Natural killer cell (primary cell): ENCODE measurements around the gene TRAF4. TPM values are rescaled to one million over a fixed set of nuclear protein-coding genes. Genes with fewer than 3 reads are reported as not detected.
A peak's percentile ranks its signal among the peaks of the same experiment; 100 is the strongest.

ENCODE experiments used
- ATAC-seq, 3 donors: fragments of 150-1000 bp in 2 of 3; fragments of 200-7000 bp in 1 of 3; cut with Tn5 transposase; 1 replicate in 1 of 3; 2 replicates in 2 of 3; pipeline ENCODE4 v1.10.0; 2021; ENCODE audit warnings: mild to moderate bottlenecking in 2 of 3, moderate library complexity in 2 of 3
- DNase-seq, 2 donors: peaks; one replicate each; pipeline versions ENCODE4 v3.0.0 to v3.0.0-alpha.2; 2013 to 2021; ENCODE audit warnings: mixed read lengths in 1 of 2
- H3K27ac ChIP-seq: one replicate; pipeline ENCODE4 v1.5.1; 2013; ENCODE audit warnings: mild to moderate bottlenecking, low read length
- H3K27me3 ChIP-seq: one replicate; pipeline ENCODE4 v1.6.1; 2013; ENCODE audit warnings: low read length; ENCODE audit not compliant: control insufficient read depth, insufficient read depth
- H3K36me3 ChIP-seq: one replicate; pipeline ENCODE4 v1.6.1; 2013; ENCODE audit warnings: low read length; ENCODE audit not compliant: control insufficient read depth, insufficient read depth
- H3K4me1 ChIP-seq: one replicate; pipeline ENCODE4 v1.6.1; 2013; ENCODE audit warnings: low read length; ENCODE audit not compliant: control insufficient read depth, insufficient read depth
- H3K4me3 ChIP-seq: one replicate; pipeline ENCODE4 v1.5.1; 2013; ENCODE audit warnings: low read length
- H3K9me3 ChIP-seq: one replicate; pipeline ENCODE4 v1.6.1; 2013; ENCODE audit warnings: low read length; ENCODE audit not compliant: control insufficient read depth, insufficient read depth
- H3K27ac Mint-ChIP-seq, 2 donors: one replicate each; pipeline ENCODE4 v1.8.0; 2022; ENCODE audit warnings: mild to moderate bottlenecking in 2 of 2, mixed read lengths in 2 of 2, moderate library complexity in 1 of 2
- H3K27me3 Mint-ChIP-seq, 2 donors: one replicate each; pipeline ENCODE4 v1.8.0; 2022; ENCODE audit warnings: low read depth in 2 of 2, mixed read lengths in 2 of 2
- H3K36me3 Mint-ChIP-seq: one replicate; pipeline ENCODE4 v1.8.0; 2022; ENCODE audit warnings: mixed read lengths
- H3K4me1 Mint-ChIP-seq, 2 donors: one replicate each; pipeline ENCODE4 v1.8.0; 2022; ENCODE audit warnings: mixed read lengths in 2 of 2
- H3K4me3 Mint-ChIP-seq: one replicate; pipeline ENCODE4 v1.8.0; 2022; ENCODE audit warnings: mild to moderate bottlenecking, moderate library complexity, mixed read lengths
- H3K9me3 Mint-ChIP-seq, 2 donors: one replicate each; pipeline ENCODE4 v1.8.0; 2022; ENCODE audit warnings: mixed read lengths in 2 of 2
- WGBS: methylation state at CpG from one replicate; pipeline ENCODE4 v1.1.7; 2013; ENCODE audit warnings: missing lambda C conversion rate; ENCODE audit not compliant: insufficient coverage; 5-methylcytosine and 5-hydroxymethylcytosine counted together
- intact Hi-C: fragments of 100-400 bp; cut with micrococcal nuclease; formaldehyde crosslinking; loops from one replicate; pipeline ENCODE4 v1.14.2; 2022
- total RNA-seq, 4 donors: library from RNA; stranded (reverse); fragments of 120-200 nt in 1 of 4; gene quantifications; one replicate each; pipeline versions ENCODE4 v1.2.3 to v1.2.4, GENCODE V29; 2013 to 2022
- TF ChIP-seq, protein P1 (sequence below): fragments of 200-600 bp; IDR thresholded peaks from one replicate; pipeline ENCODE4 v1.8.0; 2022; ENCODE audit warnings: antibody characterized with exemption

Gene TRAF4
- total RNA-seq, 3 donors from 2014 or later (not counting 1 experiment from before 2014, with no cell fraction given) = 97.8 to 209 (median 122) TPM

DNA sequence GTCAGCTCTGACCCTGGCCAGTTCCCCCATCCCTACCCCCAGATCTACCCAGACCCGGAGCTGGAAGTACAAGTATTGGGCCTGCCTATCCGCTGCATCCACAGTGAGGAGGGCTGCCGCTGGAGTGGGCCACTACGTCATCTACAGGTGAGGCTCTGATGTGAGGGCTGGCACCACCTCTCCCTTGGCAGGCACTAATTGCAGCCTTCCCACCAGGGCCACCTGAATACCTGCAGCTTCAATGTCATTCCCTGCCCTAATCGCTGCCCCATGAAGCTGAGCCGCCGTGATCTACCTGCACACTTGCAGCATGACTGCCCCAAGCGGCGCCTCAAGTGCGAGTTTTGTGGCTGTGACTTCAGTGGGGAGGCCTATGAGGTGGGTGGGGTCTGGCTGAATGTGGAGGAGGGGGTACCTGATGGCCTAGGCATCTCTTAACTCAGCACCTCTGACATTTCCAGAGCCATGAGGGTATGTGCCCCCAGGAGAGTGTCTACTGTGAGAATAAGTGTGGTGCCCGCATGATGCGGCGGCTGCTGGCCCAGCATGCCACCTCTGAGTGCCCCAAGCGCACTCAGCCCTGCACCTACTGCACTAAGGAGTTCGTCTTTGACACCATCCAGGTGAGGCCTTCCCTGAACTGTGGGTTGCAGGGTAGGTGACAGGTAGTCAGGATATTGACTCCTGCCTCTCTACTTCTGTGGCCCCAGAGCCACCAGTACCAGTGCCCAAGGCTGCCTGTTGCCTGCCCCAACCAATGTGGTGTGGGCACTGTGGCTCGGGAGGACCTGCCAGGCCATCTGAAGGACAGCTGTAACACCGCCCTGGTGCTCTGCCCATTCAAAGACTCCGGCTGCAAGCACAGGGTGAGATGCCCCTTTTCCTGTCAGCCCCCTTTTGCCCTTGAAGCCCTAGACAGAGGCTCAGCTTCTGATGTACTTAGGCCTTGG lies 4.3 kb downstream of the TRAF4 start:
- DNase-seq (no peak), ATAC-seq (no peak)
- Mint-ChIP-seq H3K36me3 (no peaks in the 10 kb centered on the region), H3K9me3 (no peaks in the 10 kb centered on the region), H3K27me3 (no peaks in the 10 kb centered on the region), H3K4me1 (peaks cover 5 to 26% of the 10 kb centered on the region in 2 donors), H3K4me3 (no peak overlapping the region), H3K27ac (peak overlapping the region; percentile 4 to 40)
- TF ChIP-seq, protein P1, sequence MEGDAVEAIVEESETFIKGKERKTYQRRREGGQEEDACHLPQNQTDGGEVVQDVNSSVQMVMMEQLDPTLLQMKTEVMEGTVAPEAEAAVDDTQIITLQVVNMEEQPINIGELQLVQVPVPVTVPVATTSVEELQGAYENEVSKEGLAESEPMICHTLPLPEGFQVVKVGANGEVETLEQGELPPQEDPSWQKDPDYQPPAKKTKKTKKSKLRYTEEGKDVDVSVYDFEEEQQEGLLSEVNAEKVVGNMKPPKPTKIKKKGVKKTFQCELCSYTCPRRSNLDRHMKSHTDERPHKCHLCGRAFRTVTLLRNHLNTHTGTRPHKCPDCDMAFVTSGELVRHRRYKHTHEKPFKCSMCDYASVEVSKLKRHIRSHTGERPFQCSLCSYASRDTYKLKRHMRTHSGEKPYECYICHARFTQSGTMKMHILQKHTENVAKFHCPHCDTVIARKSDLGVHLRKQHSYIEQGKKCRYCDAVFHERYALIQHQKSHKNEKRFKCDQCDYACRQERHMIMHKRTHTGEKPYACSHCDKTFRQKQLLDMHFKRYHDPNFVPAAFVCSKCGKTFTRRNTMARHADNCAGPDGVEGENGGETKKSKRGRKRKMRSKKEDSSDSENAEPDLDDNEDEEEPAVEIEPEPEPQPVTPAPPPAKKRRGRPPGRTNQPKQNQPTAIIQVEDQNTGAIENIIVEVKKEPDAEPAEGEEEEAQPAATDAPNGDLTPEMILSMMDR = no peak
- no peaks in the 10 kb centered on the region for H3K27me3 ChIP-seq
- intact Hi-C loops = no loop called here
- WGBS = 91% methylated on average over 18 of the region's 18 CpGs
- no peak overlapping the region for H3K4me3 ChIP-seq
- H3K27ac ChIP-seq = no peak overlapping the region
- H3K4me1 ChIP-seq = peaks cover 43% of the 10 kb centered on the region
- peaks cover 15% of the 10 kb centered on the region for H3K36me3 ChIP-seq
- H3K9me3 ChIP-seq = no peaks in the 10 kb centered on the region

- intact Hi-C loops = no loop called here
- ATAC-seq (no peak), DNase-seq (no peak)
- Histone ChIP-seq H3K27ac (no peak overlapping the region), H3K27me3 (no peaks in the 10 kb centered on the region), H3K4me3 (no peak overlapping the region), H3K4me1 (peaks cover 37% of the 10 kb centered on the region), H3K9me3 (no peaks in the 10 kb centered on the region), H3K36me3 (peaks cover 15% of the 10 kb centered on the region)
- no peaks in the 10 kb centered on the region for H3K27me3 Mint-ChIP-seq
- 92% methylated on average over 18 of the region's 18 CpGs for WGBS
- no peak overlapping the region for H3K4me3 Mint-ChIP-seq
- H3K36me3 Mint-ChIP-seq = no peaks in the 10 kb centered on the region
- H3K4me1 Mint-ChIP-seq = peaks cover 5 to 21% of the 10 kb centered on the region in 2 donors
- TF ChIP-seq, protein P1 = no peak
- H3K27ac Mint-ChIP-seq = peak overlapping the region in 1 of 2 donors; percentile 40
- H3K9me3 Mint-ChIP-seq = no peaks in the 10 kb centered on the region
Measured at GRCh38 chr17:28748852-28749515, 5.2 kb downstream of the TRAF4 start.

GRCh38 chr17:28749516-28750177 lies 5.8 kb downstream of the TRAF4 start:
- no peak overlapping the region for H3K27ac ChIP-seq
- ATAC-seq = no peak
- H3K27ac Mint-ChIP-seq = no peak overlapping the region

More at GRCh38 chr17:28749516-28750177, 5.8 kb downstream of the TRAF4 start:
- H3K36me3 ChIP-seq = peaks cover 15% of the 10 kb centered on the region
- H3K36me3 Mint-ChIP-seq = no peaks in the 10 kb centered on the region
- H3K9me3 ChIP-seq = no peaks in the 10 kb centered on the region
- WGBS = 77% methylated on average over 9 of the region's 11 CpGs
- intact Hi-C loops = loop anchor here (1.0 to 5.0 kb wide), 2 partner anchors 22 to 32 kb away; partner anchors contain the start of genes RAB34 and RPL23A
- peaks cover 5 to 17% of the 10 kb centered on the region in 2 donors for H3K4me1 Mint-ChIP-seq
- no peak overlapping the region for H3K4me3 ChIP-seq
- H3K4me3 Mint-ChIP-seq = no peak overlapping the region
- H3K27me3 Mint-ChIP-seq = no peaks in the 10 kb centered on the region
- no peaks in the 10 kb centered on the region for H3K9me3 Mint-ChIP-seq
- TF ChIP-seq, protein P1 = no peak
- no peaks in the 10 kb centered on the region for H3K27me3 ChIP-seq
- no peak for DNase-seq
- H3K4me1 ChIP-seq = peaks cover 32% of the 10 kb centered on the region
